ENCODE results near the gene ZP2. TPM values are rescaled to one million over a fixed set of nuclear protein-coding genes. Genes with fewer than 3 reads are reported as not detected.

ZP2 gene
- total and polyA plus RNA-seq, 3 donors from 2014 or later: 0.18 to 0.31 TPM; not detected in 1

- TF ChIP-seq CTCF (IDR thresholded peaks at IDR 0.05): no peak
- TF ChIP-seq POLR2A (IDR thresholded peaks at IDR 0.05): no peak
- Histone ChIP-seq H3K27me3 (no peaks in the 10 kb centered on the region), H3K27ac (no peak overlapping the region), H3K36me3 (ENCODE audit: low read depth, missing control alignments) (no peaks in the 10 kb centered on the region), H3K4me1 (peaks cover 4% of the 10 kb centered on the region), H3K9me3 (no peaks in the 10 kb centered on the region), H3K4me3 (no peak overlapping the region)
- no peak for DNase-seq
- WGBS, 2 donors: 91 to 93% methylated on average over 12 of the region's 12 CpGs
- intact Hi-C loops (cut with DNase I; ENCODE audit: low total_unique reads): loop anchor here (10.0 kb wide), 1 partner anchor 387 kb away; no protein-coding TSS in a partner anchor
These were observed 43.3 kb downstream of the ZP2 start for GRCh38 chr16:21167929-21168602.

GRCh38 chr16:21167360-21167759, 44.0 kb downstream of the ZP2 start:
- TF ChIP-seq CTCF (IDR thresholded peaks at IDR 0.05): no peak
- Histone ChIP-seq H3K9me3 (no peaks in the 10 kb centered on the region), H3K27ac (no peak overlapping the region), H3K36me3 (ENCODE audit: low read depth, missing control alignments) (no peaks in the 10 kb centered on the region), H3K4me1 (peaks cover 9% of the 10 kb centered on the region), H3K27me3 (no peaks in the 10 kb centered on the region), H3K4me3 (no peak overlapping the region)
- intact Hi-C loops (cut with DNase I; ENCODE audit: low total_unique reads): loop anchor here (10.0 kb wide), 1 partner anchor 387 kb away; no protein-coding TSS in a partner anchor
- WGBS, 2 donors: 90 to 96% methylated on average over 9 of the region's 9 CpGs
- DNase-seq: no peak

- Histone ChIP-seq H3K27me3 (no peaks in the 10 kb centered on the region), H3K9me3 (no peaks in the 10 kb centered on the region), H3K4me1 (peaks cover 16% of the 10 kb centered on the region), H3K27ac (no peak overlapping the region), H3K4me3 (no peak overlapping the region), H3K36me3 (ENCODE audit: low read depth, missing control alignments) (no peaks in the 10 kb centered on the region)
- TF ChIP-seq CTCF (IDR thresholded peaks at IDR 0.05): no peak
- TF ChIP-seq POLR2A (IDR thresholded peaks at IDR 0.05): no peak
- WGBS, 2 donors: 81 to 88% methylated on average over 9 of the region's 9 CpGs
- DNase-seq: no peak
- intact Hi-C loops (cut with DNase I; ENCODE audit: low total_unique reads): loop anchor here (10.0 kb wide), 1 partner anchor 388 kb away; no protein-coding TSS in a partner anchor
These were observed 44.8 kb downstream of the ZP2 start for GRCh38 chr16:21166561-21166961.

- H3K27ac ChIP-seq: no peak overlapping the region
- no peak for DNase-seq
- H3K9me3 ChIP-seq: no peaks in the 10 kb centered on the region
- H3K27me3 ChIP-seq: no peaks in the 10 kb centered on the region
- no peak overlapping the region for H3K4me3 ChIP-seq
- TF ChIP-seq POLR2A (IDR thresholded peaks at IDR 0.05) (no peak), CTCF (IDR thresholded peaks at IDR 0.05) (no peak)
- no peaks in the 10 kb centered on the region for H3K36me3 ChIP-seq (ENCODE audit: low read depth, missing control alignments)
- H3K4me1 ChIP-seq: peaks cover 22% of the 10 kb centered on the region
- WGBS, 2 donors: 93 to 96% methylated on average over 7 of the region's 7 CpGs
- intact Hi-C loops (cut with DNase I; ENCODE audit: low total_unique reads): loop anchor here (10.0 kb wide), 1 partner anchor 390 kb away; no protein-coding TSS in a partner anchor
These were observed 46.7 kb downstream of the ZP2 start for GRCh38 chr16:21164521-21165168.

All from testis (tissue), 3 donors.